ENCODE measurements around the gene RPL36A.

The RPL36A gene

DNA sequence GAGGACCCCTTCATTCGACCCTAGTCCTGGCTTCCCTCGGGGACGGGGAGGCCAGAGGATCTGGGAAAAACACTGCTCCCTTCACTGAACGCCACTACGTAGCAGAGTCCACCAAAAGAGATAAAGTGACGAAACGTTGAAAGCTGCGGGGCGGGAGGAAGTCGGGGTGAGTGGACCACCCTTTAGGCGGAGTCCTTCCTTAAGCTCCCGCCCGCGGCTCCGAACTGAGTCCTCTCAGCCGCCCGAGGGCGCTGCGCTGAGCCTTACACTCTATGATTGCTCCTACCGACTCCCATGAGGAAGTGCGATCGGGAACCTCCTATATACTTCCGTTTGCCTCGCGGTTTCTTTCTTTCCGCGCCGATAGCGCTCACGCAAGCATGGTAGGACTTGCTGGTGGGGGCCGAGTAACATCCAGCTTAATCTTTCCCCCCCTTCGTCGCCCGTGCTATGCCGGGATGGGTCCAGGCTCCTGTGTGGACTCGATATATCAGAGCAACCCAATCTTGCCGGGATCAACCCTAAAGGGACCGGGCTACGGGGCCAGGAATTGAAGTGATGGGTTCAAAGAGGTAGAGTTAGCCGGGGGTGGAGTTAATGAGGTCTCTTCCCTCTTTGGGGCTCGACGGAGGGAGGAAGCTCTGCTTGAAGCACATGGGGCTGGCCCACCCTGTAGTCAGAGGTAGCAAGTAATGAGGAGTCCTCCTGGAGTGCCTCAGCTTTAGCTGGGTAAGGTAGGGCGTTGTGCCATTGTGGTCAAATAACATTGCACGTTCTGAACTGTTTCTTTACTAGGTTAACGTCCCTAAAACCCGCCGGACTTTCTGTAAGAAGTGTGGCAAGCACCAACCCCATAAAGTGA lies at the start of gene RPL36A:
Gene RPL36A (plus strand): TSS at position 348 of the 862 bp plus-strand sequence. CDS start 33 bp downstream, at position 381.
- DNase-seq (ENCODE audit: low spot score): peak; percentile 90

DNA sequence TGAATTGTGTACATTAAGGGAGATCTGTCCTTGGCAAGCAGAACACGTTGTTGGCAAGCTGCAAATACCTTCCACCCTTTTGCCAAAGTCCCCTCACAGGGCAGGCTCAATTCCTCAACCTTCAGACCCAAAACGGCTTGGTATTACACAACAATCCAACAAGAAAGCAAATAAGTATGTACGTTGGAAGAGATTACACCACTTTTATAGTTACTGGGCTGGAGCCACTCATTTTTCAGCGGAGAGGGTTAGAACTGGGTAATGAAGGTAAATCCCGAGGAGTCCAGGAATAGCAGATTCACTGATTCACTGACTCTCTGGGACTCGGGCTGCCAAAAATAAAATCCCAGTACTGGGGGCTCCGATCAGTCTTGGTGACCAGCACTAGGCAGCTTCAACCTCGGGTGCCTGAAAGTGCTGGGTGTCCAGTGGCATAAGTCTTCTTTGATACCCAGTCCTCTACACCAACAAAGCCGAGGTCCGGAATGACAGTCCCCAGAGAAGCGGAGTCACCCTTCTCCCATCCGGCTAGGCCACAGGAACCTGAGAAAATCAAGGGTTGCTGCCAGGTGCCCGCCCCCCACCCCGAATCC lies 42.9 kb upstream of the RPL36A start:
- DNase-seq (ENCODE audit: low spot score): no peak

DNA sequence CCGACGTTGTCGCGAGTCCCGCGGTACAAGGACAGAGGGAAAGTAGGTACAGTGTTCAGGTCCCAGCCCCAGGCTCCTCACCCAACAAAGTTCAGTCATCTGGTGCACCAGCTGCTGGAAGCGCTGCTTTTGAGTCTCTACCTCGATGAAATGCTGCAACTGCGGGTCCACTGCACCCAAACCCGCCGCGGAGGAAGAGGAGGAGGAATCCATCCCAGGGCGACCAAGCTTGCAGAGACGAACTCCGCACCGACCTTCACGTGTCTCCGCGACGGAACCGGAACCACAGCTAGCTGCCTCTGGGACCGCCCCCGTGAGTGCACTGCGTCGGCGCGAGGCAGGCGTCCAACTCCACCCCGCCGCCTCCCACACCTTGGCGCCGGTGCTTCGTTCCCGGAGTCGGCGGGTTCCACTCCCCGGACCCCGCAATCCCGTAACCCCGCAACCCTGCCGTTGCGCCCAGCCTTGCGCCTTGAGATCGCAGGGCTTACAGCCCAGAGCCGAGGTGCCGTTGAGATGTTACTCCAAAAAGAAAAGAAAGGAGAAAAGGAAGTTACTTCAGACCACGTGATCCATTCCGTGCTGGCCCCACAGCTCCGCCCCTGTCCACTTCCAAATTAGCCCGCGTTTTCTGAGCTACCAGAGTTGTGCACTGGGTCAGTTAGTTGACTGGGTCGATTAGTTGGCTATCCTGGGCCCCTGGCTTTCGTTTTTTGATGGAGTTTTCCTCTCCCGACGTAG lies 42.2 kb upstream of the RPL36A start, which contains the start of gene TIMM8A:
Gene TIMM8A (minus strand): TSS at position 291 of the 741 bp plus-strand sequence. CDS start 78 bp downstream, at position 213.
- peak; percentile 82 for DNase-seq (ENCODE audit: low spot score)

DNA sequence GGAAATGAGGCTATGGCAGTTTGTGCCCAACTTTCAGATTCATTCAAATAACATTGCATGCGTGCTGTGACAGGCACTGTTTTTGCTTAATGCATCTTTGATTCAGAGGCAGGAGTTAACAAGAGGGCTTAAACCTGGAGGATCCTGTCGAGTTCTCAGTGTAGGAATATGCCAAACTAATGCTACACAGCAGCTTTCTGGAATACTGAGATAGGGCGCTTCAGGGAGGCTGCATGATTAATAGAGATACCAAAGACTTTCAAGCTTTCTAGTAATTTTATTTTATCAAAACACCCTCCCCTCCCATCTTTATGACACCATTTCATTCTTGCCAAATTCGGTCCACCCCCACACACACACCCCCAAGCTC lies 41.6 kb upstream of the RPL36A start:
- no peak for DNase-seq (ENCODE audit: low spot score)

DNA sequence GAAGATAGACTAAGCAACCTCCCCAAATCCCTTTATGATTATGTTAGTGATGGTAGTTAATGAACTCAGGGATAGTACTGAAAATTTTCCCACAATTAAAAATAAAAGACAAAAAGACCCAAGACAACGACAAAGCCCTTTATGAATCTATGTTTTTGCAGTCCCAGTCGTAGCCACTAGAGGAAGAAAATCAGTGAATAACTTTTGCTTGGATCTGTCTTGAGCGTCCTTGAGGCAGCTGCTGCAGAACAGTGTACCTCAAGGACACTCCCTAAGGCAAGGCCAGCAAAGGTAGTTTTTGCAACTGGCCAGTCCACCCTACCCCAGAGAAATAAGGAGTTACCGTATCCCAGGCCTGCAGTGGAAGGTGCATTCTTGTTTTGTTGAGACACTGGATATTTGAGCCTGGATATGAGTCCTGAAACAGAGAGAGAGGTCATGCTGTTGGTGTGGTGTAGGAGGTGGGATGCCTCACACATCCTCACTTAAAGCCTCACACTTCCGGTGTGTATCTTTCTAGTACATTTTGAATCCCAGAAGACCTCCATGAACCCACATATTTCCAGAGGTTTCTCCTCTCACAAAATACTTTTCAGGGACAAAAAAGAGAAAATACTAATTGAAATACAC lies 33.5 kb upstream of the RPL36A start:
- DNase-seq (ENCODE audit: low spot score): no peak

DNA sequence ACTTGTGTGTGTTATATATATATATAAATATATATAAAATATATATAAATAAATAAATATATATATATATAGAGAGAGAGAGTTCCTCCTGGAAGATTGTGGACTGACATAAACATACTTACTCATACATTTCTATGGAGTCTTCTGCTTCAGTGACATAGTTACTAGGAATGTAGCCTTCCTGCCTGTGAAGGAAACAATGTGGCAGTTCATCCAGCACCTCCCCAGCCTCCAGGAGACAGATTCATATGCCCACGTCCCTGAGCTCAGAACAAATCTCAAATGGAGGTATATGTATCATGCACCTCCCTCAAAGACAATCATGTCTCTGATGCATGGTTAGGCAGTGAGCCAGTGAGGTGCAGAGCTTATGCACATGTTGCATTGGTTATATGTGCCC lies 30.8 kb upstream of the RPL36A start:
- no peak for DNase-seq (ENCODE audit: low spot score)

DNA sequence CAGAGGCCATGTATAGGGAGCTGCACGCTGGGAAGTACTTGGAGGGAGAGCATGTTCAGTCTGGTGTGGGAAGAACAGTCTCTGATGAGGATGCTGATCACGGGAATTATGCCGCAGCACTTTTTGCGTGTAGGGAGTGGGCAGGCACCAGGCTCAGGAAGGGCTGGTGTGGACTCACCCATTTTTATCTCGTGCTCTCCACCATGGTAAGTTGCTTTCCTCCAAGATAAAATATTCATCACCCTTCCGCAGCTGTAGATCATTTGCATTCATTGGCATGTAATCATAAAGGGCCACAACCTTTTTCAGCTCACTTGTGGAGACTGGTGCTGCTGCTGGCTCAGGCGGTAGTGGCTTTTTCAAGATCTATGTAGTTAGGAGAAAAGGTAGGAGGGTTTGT lies 30.4 kb upstream of the RPL36A start:
- no peak for DNase-seq (ENCODE audit: low spot score)

DNA sequence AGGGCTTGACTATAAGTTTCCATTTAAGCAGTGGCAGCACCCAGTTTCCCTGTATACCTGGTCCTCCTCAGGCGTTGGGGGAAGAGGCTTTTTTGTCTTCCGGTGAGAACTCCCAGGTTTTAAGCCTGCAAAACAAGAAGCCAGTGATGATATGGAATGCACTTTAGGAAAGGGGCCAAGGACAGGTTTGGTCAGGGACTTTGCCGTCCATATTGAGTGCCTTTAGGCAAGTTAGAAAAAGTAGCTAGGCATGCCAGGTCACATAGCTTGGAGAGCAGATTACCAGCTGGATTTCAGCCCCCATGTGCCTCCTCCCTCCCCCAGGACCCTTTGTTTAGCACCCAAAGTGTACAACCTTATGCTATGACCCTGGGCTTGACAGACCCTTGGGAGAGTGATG lies 28.7 kb upstream of the RPL36A start:
- no peak for DNase-seq (ENCODE audit: low spot score)

DNA sequence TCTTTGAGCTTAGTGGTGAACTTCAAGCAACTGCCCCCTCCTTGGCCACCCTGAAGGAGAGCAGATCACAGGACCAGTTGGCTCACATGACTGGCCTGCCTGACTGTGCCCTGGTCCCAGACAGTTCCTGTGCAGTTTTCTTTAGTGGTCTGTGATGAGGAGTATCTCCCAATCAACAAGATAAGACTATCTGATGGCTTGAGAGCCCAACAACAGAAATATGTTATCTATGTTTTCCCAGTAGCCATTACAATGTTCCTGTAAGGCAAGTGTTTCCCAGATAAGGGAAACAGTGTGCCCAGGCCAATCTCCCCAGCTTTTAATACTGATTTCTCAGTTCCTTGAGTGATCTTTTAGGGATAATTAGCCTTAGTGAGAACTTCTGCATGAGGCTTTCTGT lies 28.1 kb upstream of the RPL36A start:
- no peak for DNase-seq (ENCODE audit: low spot score)

DNA sequence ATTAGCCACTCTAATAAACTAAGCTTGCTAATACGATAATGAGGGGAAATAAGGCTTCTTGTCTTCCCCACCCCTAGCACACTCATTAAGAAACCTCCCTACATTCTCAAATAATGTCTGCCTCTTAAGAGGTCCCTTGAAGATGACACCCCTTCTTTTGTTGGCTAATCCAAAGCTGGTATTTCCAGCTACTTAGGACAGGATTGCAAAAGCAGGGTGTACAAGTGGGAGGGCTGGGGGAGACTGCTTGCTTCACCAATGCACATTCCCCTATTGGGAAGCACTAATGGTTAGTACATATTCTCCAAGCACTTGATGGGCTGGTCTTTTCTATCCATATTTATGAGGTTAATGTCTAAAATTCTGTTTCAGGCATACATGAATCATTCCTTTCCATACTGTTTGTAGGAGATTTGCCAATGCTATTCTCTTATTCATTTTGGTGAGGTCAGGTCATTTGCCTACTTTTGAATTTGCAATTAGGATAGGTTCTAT lies 25.5 kb upstream of the RPL36A start:
- no peak for DNase-seq (ENCODE audit: low spot score)

DNA sequence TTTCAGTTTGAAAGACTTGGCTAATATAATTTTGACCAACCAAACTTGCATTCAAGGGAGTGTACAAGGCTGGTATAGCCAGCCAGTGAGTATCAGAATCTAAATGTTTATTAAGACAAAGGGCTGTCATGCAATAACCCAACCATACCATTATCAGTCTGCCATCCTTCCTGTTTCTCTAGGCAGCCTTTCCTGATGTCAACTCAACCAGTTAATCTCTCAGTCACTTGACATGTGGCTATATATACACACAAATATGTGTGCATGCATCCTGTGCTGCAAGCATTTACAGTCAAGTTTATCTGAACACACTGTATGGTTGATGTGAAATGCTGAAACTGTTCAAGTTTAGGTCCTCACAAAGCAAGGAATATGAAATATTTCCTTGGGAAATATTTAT lies 22.0 kb upstream of the RPL36A start:
- no peak for DNase-seq (ENCODE audit: low spot score)

DNA sequence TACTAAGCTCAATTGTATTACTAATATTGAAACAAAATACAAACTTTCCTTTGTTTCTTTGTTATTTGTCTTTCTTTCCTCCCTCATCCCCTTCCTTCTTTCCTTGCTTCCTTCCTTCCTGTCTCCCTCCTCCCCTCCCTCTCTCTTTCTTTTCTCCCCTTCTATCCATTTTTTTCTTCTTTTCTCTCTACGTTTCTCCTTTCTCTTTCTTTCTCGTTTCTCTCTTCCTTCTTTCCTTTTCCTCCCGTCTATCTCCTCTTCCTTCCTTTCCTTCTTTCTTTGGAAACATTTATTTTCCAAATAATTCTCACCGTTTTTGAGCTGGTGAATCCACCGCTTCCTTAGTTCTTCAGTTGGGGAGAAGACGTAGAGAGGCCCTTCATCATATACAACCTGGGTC lies 21.1 kb upstream of the RPL36A start:
- no peak for DNase-seq (ENCODE audit: low spot score)

DNA sequence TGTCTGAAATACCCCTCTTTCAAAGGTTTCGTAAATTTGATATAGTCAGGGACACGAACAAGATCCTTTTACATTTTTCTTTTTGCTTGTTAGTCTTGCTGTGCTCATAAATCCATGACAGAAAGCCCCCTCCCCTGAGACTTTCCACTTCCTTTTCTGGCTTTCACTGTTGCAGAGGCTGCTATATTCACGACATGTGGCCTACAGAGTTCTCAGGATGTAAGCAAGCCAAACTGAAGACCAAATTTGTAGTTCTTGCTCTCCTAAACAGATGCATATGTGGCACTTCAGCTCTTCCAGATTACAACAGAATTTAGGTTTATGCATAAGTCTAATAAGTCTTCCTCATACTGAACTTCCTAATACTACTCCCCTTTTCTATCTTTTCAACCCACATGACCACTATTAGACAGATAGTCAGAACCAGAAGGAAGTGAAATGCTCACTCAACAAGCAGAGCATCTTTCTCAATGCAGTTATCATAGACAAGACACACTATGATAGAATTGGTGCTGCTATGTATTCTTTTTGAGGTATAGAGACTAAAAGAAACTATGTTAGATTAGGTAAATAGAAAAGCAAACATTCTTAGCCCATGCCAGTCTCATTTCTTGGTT lies 19.8 kb upstream of the RPL36A start:
- DNase-seq (ENCODE audit: low spot score): no peak

DNA sequence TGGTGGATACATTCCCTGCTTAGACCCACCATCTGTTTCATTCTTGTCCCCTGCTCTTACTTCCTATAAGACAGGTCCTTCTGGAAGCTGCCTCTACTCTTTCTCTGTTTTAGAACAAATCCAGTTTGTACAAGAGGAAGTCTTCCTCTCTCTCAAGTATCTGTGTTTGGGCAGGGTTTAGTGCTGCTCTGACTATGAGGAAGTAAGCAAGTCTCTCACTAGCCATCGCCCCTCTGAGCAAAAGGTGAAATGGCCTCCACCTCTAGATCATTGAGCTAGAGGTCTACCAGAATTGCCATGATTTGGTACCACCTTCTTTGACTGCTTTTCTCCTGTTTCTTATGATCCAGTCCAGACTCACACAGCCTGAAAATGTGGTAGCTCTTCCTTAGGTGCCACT lies 13.3 kb upstream of the RPL36A start:
- peak; percentile 2 for DNase-seq (ENCODE audit: low spot score)

DNA sequence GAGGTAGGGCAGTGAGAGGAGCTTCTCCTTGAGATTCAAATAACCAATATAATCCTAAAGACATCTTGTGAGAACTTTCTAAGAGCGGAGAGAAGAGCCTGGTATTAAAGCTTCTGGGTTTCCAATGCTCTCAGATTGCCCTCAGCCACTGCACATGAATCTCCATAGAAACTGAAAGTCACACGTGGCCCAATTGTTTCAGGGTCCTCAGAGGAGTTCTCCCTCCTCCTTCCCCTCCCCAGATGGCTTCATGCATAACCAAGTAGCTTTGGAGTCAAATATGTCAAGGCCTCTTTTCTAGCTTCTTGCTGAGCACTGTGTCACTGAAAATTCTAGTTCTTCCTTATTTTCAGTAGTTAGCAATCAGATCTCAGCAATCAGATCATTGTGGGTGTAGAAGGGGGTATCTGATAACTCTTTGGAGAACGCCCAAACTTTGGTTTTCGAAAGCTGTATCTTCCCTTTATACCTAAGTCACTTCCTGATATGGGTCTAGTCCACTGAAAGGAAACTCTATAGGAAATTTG lies 7.1 kb upstream of the RPL36A start:
- no peak for DNase-seq (ENCODE audit: low spot score)

DNA sequence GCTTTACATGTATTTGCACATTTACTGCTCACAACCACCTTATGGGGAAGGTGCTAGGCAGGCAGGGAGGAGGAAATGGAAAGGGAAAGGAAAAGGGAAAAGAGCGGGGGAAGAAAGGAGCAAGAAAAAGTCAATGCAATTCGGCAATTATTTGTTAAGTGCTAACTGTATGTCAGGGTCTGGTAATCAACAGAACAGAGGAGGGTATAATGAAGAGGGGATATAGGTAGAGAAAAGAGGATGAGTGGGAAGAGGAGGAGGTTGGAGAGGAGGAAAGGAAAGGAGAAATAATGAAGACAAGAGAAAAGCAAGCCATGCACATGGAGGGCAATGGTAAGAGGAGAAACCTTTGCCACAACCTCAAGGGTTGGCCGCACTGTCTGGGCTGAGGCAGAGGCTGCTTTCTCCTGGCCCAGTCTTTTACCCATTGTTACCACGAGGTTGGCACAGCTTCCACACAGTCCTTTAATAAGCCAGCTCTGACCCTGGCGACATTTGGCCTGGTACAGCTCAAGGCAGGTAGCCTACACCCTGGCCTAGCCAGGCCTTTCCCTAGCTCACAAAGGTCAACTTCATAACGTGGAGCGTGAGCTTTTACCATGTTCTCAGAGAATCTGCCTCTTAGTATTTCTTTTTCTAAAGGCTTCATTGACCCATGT lies 5.7 kb upstream of the RPL36A start:
- no peak for DNase-seq (ENCODE audit: low spot score)

DNA sequence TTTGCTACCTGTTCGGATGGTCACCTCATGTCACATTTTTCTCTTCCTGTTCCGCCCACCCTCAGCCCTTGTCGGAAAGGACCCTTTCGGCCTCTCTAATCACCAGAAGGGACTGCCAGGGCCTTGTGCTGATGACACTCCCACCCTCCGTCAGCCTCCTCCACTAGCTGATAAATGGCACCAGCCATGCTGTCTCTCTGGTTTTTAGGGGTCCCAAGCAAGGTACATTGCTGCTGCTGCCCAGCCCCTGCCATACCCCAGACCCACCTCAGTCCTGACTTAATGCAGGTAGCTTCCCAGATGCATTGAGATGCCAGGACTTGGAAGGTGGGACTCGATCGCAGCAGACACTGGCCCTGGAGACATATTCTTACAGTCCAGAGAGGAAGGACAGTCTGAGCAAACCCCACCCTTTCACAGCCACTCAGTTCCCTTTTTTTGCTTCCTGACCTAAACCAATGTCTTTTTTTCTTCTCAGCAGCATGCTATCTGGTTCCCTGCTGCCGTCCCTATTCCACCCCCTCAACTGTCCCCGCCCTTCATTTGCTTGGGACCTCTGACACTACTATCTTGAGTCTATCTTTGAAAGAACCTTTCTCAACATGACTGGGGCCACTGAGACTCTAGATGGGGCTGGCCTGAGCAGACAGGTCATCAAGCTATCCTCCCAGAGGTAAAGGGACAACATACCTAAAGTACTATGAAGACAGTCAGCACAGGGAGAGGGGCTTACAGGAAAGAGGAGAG lies 4.8 kb upstream of the RPL36A start, which contains the start of gene BTK:
Gene BTK (minus strand): TSS at position 397 of the 747 bp plus-strand sequence. CDS start 10,907 bp downstream, outside the sequence.
- peak; percentile 28 for DNase-seq (ENCODE audit: low spot score)

DNA sequence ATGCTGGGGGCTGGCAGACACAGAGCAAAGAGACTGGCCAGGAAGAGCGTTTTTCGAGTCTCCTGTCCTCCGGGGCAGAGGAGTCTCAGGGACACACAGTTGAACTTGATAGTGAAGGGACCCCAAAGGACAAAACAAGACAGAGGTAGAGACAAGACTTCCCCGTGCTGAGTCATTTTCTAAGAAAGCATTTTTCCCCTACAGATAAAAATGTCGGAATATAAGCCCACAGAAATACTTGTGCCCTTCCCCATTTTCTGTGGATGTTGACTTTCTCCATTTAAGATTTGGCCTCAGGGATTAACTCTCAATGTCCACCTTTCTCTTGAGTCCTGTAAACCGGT lies 4.3 kb upstream of the RPL36A start:
- DNase-seq (ENCODE audit: low spot score): no peak

DNA sequence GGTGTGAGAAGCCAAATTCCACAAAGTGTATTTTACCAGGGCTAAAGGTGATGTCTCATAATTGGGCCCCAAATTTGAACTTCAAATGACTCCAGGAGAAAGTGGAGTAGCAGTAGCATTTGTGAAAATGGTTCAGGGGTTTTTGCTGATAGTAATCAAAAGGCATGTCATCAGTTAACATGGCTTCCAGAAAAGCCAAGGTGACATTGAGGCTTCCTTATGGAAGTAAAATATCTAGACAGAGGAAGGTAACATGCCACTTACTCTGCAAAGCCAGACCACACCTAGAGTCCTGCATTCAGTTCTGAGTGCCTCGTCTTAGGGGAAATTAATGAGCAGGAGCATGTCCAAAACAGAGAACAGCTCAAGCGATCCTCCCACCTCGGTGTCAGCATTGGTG lies 2.2 kb upstream of the RPL36A start:
- DNase-seq (ENCODE audit: low spot score): no peak

DNA sequence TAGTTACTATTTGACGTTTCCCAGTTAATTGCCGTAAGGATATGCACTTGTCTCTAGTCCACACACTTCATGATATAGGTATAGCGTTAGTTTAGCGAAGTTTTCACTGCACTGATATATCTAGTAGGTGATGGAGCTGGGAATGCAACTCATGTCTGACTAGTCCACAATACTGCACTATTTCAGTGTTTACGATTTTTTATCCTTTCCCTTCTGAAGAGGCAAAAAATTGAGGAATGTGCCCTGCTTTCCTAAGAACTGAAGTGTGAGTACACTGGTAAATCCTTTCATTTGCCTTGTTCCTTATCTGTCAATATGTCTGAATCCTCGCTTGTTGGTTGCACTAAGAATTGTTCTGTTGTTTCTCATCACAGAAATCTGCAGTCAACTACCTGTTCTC lies 1.0 kb downstream of the RPL36A start:
- DNase-seq (ENCODE audit: low spot score): no peak

Data from Ammon's horn (tissue), 1 donor.